ENCODE results near the gene ZNF587. TPM values are rescaled to one million over a fixed set of nuclear protein-coding genes. Genes with fewer than 3 reads are reported as not detected.
A peak's percentile ranks its signal among the peaks of the same experiment; 100 is the strongest.

ZNF587 gene
- total and polyA plus RNA-seq, 2 of the 13 experiments (the other 11 are each of a cell fraction or from before 2014, with no cell fraction given), result 8.7 to 17.5 TPM

DNA sequence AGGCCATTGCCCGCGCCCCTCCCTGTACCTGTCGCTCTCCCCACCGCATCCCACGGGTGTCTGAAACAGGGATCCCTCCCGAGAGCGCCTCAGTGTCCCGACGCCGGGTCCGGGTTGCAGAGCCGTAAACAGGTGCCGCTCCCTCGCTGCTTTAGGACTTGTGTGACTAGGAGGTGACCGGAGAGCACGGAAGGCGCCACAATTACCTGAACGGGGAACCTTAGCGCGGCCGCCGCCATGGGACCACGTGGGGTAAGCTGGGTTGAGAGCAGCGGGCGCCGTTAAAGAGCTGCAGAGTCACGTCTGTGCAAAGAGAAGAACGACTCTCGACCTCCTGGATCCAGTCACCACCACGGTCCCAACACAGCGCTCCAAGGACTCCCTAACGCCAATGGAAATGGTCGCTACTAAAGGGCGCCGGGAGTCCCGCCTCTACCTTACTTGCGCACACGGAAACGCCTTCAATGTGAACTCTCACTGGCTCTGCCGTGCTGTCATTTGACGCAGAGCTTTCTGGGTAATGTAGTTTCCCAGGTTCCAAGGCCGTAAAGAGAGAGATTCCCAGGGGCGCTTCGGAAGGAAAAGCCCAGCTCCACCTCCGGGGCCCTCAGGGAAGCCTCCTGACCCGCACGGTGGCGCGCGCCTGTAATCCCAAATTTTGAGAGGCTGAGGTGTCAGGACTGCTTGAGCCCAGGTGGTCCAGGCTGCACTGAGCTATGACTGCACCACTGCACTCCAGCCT, 35.0 kb upstream of the ZNF587 start, which contains the start of gene ZNF552 (continued):
- TF ChIP-seq, protein P1, sequence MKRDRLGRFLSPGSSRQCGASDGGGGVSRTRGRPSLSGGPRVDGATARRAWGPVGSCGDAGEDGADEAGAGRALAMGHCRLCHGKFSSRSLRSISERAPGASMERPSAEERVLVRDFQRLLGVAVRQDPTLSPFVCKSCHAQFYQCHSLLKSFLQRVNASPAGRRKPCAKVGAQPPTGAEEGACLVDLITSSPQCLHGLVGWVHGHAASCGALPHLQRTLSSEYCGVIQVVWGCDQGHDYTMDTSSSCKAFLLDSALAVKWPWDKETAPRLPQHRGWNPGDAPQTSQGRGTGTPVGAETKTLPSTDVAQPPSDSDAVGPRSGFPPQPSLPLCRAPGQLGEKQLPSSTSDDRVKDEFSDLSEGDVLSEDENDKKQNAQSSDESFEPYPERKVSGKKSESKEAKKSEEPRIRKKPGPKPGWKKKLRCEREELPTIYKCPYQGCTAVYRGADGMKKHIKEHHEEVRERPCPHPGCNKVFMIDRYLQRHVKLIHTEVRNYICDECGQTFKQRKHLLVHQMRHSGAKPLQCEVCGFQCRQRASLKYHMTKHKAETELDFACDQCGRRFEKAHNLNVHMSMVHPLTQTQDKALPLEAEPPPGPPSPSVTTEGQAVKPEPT (CRISPR knock-in tag; IDR thresholded peaks at IDR 0.05; ENCODE audit: low read depth), result no peak
- TF ChIP-seq, protein P2, sequence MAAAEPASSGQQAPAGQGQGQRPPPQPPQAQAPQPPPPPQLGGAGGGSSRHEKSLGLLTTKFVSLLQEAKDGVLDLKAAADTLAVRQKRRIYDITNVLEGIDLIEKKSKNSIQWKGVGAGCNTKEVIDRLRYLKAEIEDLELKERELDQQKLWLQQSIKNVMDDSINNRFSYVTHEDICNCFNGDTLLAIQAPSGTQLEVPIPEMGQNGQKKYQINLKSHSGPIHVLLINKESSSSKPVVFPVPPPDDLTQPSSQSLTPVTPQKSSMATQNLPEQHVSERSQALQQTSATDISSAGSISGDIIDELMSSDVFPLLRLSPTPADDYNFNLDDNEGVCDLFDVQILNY (CRISPR knock-in tag; conservative IDR thresholded peaks at IDR 0.05), result no peak
- TF ChIP-seq ZNF562 (CRISPR knock-in tag; IDR thresholded peaks at IDR 0.05; ENCODE audit: borderline replicate concordance) (no peak), ATF1 (CRISPR knock-in tag; IDR thresholded peaks at IDR 0.05) (peak; percentile 91), FOXJ3 (CRISPR knock-in tag; IDR thresholded peaks at IDR 0.05; ENCODE audit: borderline replicate concordance) (no peak), SP2 (CRISPR knock-in tag; IDR thresholded peaks at IDR 0.05) (peak; percentile 96), ZNF772 (CRISPR knock-in tag; IDR thresholded peaks at IDR 0.05) (peak; percentile 75; the same call in 1 of the 2 replicates), NFRKB (IDR thresholded peaks at IDR 0.05) (no peak), ZNF382 (CRISPR knock-in tag; IDR thresholded peaks at IDR 0.05; ENCODE audit: borderline replicate concordance) (no peak), TBP (CRISPR knock-in tag; IDR thresholded peaks at IDR 0.05) (no peak), PRPF4 (IDR thresholded peaks at IDR 0.05; ENCODE audit: low read depth, low read length, poor library complexity, severe bottlenecking) (no peak), STAG1 (CRISPR knock-in tag; IDR thresholded peaks at IDR 0.05) (no peak), HES4 (CRISPR knock-in tag; IDR thresholded peaks at IDR 0.05; ENCODE audit: borderline replicate concordance) (0 out of 2 replicates have a peak, but pooled peaks have one; percentile 46), ESRRA (CRISPR knock-in tag; IDR thresholded peaks at IDR 0.05; ENCODE audit: low read depth) (no peak), ZNF484 (CRISPR knock-in tag; IDR thresholded peaks at IDR 0.05; ENCODE audit: borderline replicate concordance, low read depth) (no peak), HCFC1 (IDR thresholded peaks at IDR 0.05; ENCODE audit: low read depth, low read length) (peak; percentile 93), KMT2B (CRISPR knock-in tag; IDR thresholded peaks at IDR 0.05) (peak; percentile 72), CEBPG (CRISPR knock-in tag; IDR thresholded peaks at IDR 0.05) (no peak), KDM5B (CRISPR knock-in tag; IDR thresholded peaks at IDR 0.05; ENCODE audit: borderline replicate concordance) (peak; percentile 57; the same call in 1 of the 2 replicates), BRCA1 (CRISPR knock-in tag; IDR thresholded peaks at IDR 0.05) (0 out of 2 replicates have a peak, but pooled peaks have one; percentile 52), ELF4 (CRISPR knock-in tag; IDR thresholded peaks at IDR 0.05; ENCODE audit: borderline replicate concordance) (peak; percentile 91)
- TF ChIP-seq, protein P3, sequence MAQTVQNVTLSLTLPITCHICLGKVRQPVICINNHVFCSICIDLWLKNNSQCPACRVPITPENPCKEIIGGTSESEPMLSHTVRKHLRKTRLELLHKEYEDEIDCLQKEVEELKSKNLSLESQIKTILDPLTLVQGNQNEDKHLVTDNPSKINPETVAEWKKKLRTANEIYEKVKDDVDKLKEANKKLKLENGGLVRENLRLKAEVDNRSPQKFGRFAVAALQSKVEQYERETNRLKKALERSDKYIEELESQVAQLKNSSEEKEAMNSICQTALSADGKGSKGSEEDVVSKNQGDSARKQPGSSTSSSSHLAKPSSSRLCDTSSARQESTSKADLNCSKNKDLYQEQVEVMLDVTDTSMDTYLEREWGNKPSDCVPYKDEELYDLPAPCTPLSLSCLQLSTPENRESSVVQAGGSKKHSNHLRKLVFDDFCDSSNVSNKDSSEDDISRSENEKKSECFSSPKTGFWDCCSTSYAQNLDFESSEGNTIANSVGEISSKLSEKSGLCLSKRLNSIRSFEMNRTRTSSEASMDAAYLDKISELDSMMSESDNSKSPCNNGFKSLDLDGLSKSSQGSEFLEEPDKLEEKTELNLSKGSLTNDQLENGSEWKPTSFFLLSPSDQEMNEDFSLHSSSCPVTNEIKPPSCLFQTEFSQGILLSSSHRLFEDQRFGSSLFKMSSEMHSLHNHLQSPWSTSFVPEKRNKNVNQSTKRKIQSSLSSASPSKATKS (CRISPR knock-in tag; IDR thresholded peaks at IDR 0.05), result no peak
- TF ChIP-seq, protein P4, sequence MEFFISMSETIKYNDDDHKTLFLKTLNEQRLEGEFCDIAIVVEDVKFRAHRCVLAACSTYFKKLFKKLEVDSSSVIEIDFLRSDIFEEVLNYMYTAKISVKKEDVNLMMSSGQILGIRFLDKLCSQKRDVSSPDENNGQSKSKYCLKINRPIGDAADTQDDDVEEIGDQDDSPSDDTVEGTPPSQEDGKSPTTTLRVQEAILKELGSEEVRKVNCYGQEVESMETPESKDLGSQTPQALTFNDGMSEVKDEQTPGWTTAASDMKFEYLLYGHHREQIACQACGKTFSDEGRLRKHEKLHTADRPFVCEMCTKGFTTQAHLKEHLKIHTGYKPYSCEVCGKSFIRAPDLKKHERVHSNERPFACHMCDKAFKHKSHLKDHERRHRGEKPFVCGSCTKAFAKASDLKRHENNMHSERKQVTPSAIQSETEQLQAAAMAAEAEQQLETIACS (CRISPR knock-in tag; IDR thresholded peaks at IDR 0.05), result no peak
